ENCODE data around the gene MYH11. TPM values are rescaled to one million over a fixed set of nuclear protein-coding genes. Genes with fewer than 3 reads are reported as not detected.

MYH11 gene
- total and polyA plus RNA-seq, 10 of the 15 experiments (the other 5 are each of a cell fraction or from before 2014, with no cell fraction given): 0.01 to 1.9 (median 0.13) TPM; not detected in 1

- H3K4me2 ChIP-seq (ENCODE audit: control insufficient read depth, insufficient read depth): no peak overlapping the region
- ATAC-seq (no peak), FAIRE-seq (no peak), DNase-seq (ENCODE audit: low read depth, low spot score) (no peak)
- no peak overlapping the region for H3K27ac ChIP-seq (ENCODE audit: control insufficient read depth, insufficient read depth)
- no peaks in the 10 kb centered on the region for H3K9me3 ChIP-seq (replicated peaks; ENCODE audit: control insufficient read depth, insufficient read depth, low read length)
- BruUV-seq (replicated peaks): no TSS peak
- CTCF ChIA-PET: no interaction called here
- no peaks in the 10 kb centered on the region for H3K27me3 ChIP-seq (replicated peaks in 1 of 2; ENCODE audit: control insufficient read depth in 2 of 2, insufficient read depth in 2 of 2, low read length in 1 of 2)
- H4K20me1 ChIP-seq (ENCODE audit: control insufficient read depth, insufficient read depth): no peaks in the 10 kb centered on the region; the same call in 1 of the 2 replicates
- H3K79me2 ChIP-seq (ENCODE audit: control insufficient read depth, insufficient read depth, low read length): no peaks in the 10 kb centered on the region; the same call in 1 of the 2 replicates
- SMC1A ChIA-PET (ENCODE audit: uncharacterized antibody, unreplicated experiment): interaction anchor here (0.7 kb wide), 1 partner anchor 12 kb away, joined by 3 read pairs; no protein-coding TSS in a partner anchor
- 98% methylated on average over 7 of the region's 7 CpGs for WGBS (ENCODE audit: insufficient coverage, insufficient replicate concordance, low lambda C conversion rate, missing lambda C conversion rate)
- no peak overlapping the region for H3K4me3 ChIP-seq
- no peak overlapping the region for H3K9ac ChIP-seq (ENCODE audit: control insufficient read depth, insufficient read depth, low read length)
- intact Hi-C loops (cut with micrococcal nuclease; ENCODE audit: unreplicated experiment) (loop anchor here (10.0 kb wide), 1 partner anchor 284 kb away; no protein-coding TSS in a partner anchor), in situ Hi-C loops (cut with MboI) (no loop called here)
- H2AFZ ChIP-seq (ENCODE audit: control insufficient read depth, low read depth, low read length): no peak overlapping the region
- RAD21 ChIA-PET (ENCODE audit: unreplicated experiment): no interaction called here
- POLR2A ChIA-PET: no interaction called here
- peaks cover 14 to 25% of the 10 kb centered on the region in 2 experiments; a peak in 3 of 4 replicates for H3K36me3 ChIP-seq (ENCODE audit: control insufficient read depth in 2 of 2, insufficient read depth in 2 of 2, low read length in 1 of 2)
- no peaks in the 10 kb centered on the region for H3K4me1 ChIP-seq (ENCODE audit: control insufficient read depth, insufficient read depth, low read length)
- TF ChIP-seq STAT3 (IDR thresholded peaks at IDR 0.05; ENCODE audit: low read depth, low read length) (no peak), MLLT1 (IDR thresholded peaks at IDR 0.05) (no peak), ZZZ3 (IDR thresholded peaks at IDR 0.05; ENCODE audit: control insufficient read depth, insufficient read length, low read depth) (no peak), BCL3 (IDR thresholded peaks at IDR 0.05; ENCODE audit: borderline replicate concordance, insufficient read depth, low read depth, low read length, poor library complexity, severe bottlenecking) (no peak), NFYB (IDR thresholded peaks at IDR 0.05; ENCODE audit: insufficient read depth, low read depth, low read length) (no peak), ZNF207 (IDR thresholded peaks at IDR 0.05; ENCODE audit: borderline replicate concordance) (no peak), SMARCA5 (IDR thresholded peaks at IDR 0.05) (no peak), PML (IDR thresholded peaks at IDR 0.05; ENCODE audit: low read length) (no peak), ZNF384 (IDR thresholded peaks at IDR 0.05; ENCODE audit: borderline replicate concordance, low read depth, low read length) (no peak), IRF3 (IDR thresholded peaks at IDR 0.05) (no peak), E4F1 (IDR thresholded peaks at IDR 0.05; ENCODE audit: borderline replicate concordance, partially characterized antibody) (no peak), CBX3 (IDR thresholded peaks at IDR 0.05; ENCODE audit: borderline replicate concordance, low read depth) (no peak), CHD2 (IDR thresholded peaks at IDR 0.05; ENCODE audit: borderline replicate concordance, low read depth, low read length) (no peak), CTCF (IDR thresholded peaks at IDR 0.05 in 2 of 3, conservative IDR thresholded peaks at IDR 0.05 in 1 of 3; ENCODE audit: control insufficient read depth in 2 of 3, extremely low read depth in 1 of 3, insufficient read depth in 1 of 3, low read depth in 3 of 3, low read length in 3 of 3) (no peak), RAD21 (IDR thresholded peaks at IDR 0.05; ENCODE audit: insufficient read depth, low read depth, low read length) (no peak), ZBED1 (IDR thresholded peaks at IDR 0.05; ENCODE audit: borderline replicate concordance) (no peak), NR2F1 (conservative IDR thresholded peaks at IDR 0.05) (no peak)
Observed at GRCh38 chr16:15708997-15709396, 147.8 kb downstream of the MYH11 start.
